ENCODE measurements around the gene PLXDC2.

DNA sequence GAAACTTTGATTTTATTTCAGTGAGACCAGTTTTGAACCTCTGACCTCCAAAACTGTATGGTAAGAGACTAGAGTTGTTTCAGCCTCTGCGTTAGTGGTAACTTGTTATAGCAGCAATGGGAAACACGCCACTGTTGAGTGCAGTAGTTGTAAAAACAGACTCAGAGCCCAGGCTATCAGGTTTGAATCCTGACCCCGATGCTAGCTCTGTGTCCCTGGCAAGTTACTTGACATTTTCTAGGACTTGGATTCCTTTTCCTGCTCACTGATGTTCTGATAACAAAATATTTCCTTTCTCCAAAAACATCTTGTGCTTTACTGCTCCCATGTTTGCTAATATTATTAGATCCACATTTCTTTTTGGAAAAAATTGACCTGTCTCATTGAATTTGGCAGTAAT, 131.0 kb downstream of the PLXDC2 start:
- TF ChIP-seq CTCF (IDR thresholded peaks at IDR 0.05; ENCODE audit: borderline replicate concordance, extremely low read depth, low read length, poor library complexity, severe bottlenecking) (no peak), EZH2 (IDR thresholded peaks at IDR 0.05; ENCODE audit: borderline replicate concordance, low read depth, low read length, severe bottlenecking) (no peak)

All from DND-41 (cell line).